DOHH2 (cell line): ENCODE data around the gene XIRP2.

Experiments
- H3F3A ChIP-seq: fragments of 200-600 bp; sonication (generic), shearing (Covaris generic); 2 replicates; pipeline ENCODE4 v1.6.0; 2016; ENCODE audit warnings: antibody characterized with exemption, mild to moderate bottlenecking; ENCODE audit not compliant: control insufficient read depth, insufficient read depth
- H3K27ac ChIP-seq: fragments of 200-600 bp; sonication (generic); 2 replicates; pipeline ENCODE4 v1.5.1; 2014; ENCODE audit warnings: low read depth, mild to moderate bottlenecking, low read length, moderate library complexity
- H3K27me3 ChIP-seq: fragments of 200-600 bp; sonication (generic); 2 replicates; pipeline ENCODE4 v1.6.1; 2014; ENCODE audit warnings: mild to moderate bottlenecking, low read length, mixed read lengths; ENCODE audit not compliant: control insufficient read depth
- H3K36me3 ChIP-seq: fragments of 200-600 bp; sonication (generic); 2 replicates; pipeline ENCODE4 v1.6.1; 2014; ENCODE audit warnings: mild to moderate bottlenecking, low read length, moderate library complexity, mixed read lengths; ENCODE audit not compliant: control insufficient read depth
- H3K4me1 ChIP-seq: fragments of 200-600 bp; sonication (generic); 2 replicates; pipeline ENCODE4 v1.6.1; 2014; ENCODE audit warnings: mild to moderate bottlenecking, low read length, mixed read lengths; ENCODE audit not compliant: control insufficient read depth
- H3K4me2 ChIP-seq: fragments of 200-600 bp; sonication (generic); 2 replicates; pipeline ENCODE4 v1.6.0; 2014; ENCODE audit warnings: mild to moderate bottlenecking, low read length, moderate library complexity
- H3K4me3 ChIP-seq: fragments of 200-600 bp; sonication (generic); 2 replicates; pipeline ENCODE4 v1.5.1; 2014; ENCODE audit warnings: mild to moderate bottlenecking, low read length, mixed read lengths
- H3K79me2 ChIP-seq: fragments of 200-600 bp; sonication (generic); 2 replicates; pipeline ENCODE4 v1.6.1; 2014; ENCODE audit warnings: mild to moderate bottlenecking, low read length, mixed read lengths; ENCODE audit not compliant: control insufficient read depth
- H3K9me2 ChIP-seq: fragments of 200-600 bp; sonication (generic); replicated peaks from 2 replicates; pipeline ENCODE4 v1.6.1; 2014; ENCODE audit warnings: mild to moderate bottlenecking, low read length, mixed read lengths; ENCODE audit not compliant: control insufficient read depth
- H3K9me3 ChIP-seq: fragments of 200-600 bp; sonication (generic); 2 replicates; pipeline ENCODE4 v1.6.1; 2014; ENCODE audit warnings: antibody characterized with exemption, low read length, mixed read lengths; ENCODE audit not compliant: control insufficient read depth, insufficient read depth
- H4K20me1 ChIP-seq: fragments of 200-600 bp; sonication (generic); 2 replicates; pipeline ENCODE4 v1.6.0; 2014; ENCODE audit warnings: low read depth, mild to moderate bottlenecking, antibody characterized with exemption, low read length, moderate library complexity; ENCODE audit not compliant: control insufficient read depth, insufficient read depth
- EZH2phosphoT487 ChIP-seq: fragments of 200-600 bp; sonication (generic); IDR thresholded peaks from 2 replicates; pipeline ENCODE4 v1.6.1; 2017; ENCODE audit warnings: borderline replicate concordance, mild to moderate bottlenecking, antibody characterized with exemption, low read length, moderate library complexity, mixed read lengths
- TF ChIP-seq, protein P1 (sequence below): fragments of 200-600 bp; sonication (generic); IDR thresholded peaks from one replicate; pipeline ENCODE4 v1.5.1; 2014; ENCODE audit warnings: antibody characterized with exemption, mild to moderate bottlenecking, low read depth, low read length; ENCODE audit not compliant: poor library complexity, severe bottlenecking

The XIRP2 gene

DNA sequence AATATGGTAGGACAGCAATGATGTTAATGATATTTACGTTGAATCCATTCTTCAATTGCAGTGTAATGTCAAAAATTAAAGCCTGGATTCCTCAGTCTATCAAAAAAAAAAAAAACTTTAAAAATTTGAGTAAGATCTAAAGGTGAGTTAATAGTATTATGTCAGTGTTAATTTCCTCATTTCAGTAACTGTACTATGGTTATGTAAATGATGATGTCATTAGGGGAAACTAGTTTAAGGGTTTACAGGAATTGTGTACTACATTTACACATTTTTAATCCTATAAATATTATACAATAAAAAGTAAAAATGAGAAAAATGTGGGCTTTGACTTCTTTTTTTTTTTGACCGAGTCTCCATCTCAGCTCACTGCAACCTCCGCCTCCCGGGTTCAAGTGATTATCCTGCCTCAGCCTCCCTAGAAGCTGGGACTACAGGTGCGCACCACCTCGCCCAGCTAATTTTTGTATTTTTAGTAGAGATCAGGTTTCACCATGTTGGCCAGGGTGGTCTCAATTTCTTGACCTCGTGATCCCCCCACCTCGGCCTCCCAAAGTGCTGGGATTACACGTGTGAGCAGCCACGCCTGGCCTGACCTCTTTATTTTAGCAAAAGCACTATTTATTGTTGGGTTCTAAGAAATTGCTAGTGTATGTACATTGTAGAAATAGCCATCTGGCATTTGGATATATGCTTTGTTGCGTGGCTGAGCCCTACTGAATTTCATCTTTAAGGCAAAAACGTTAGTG is 106.5 kb downstream of the XIRP2 start:
- H3K4me2 ChIP-seq, result no peak overlapping the region
- H3K27ac ChIP-seq, result no peak overlapping the region
- H3K4me3 ChIP-seq, result no peak overlapping the region
- H4K20me1 ChIP-seq, result no peaks in the 10 kb centered on the region
- H3F3A ChIP-seq, result no peaks in the 10 kb centered on the region
- no peaks in the 10 kb centered on the region for H3K36me3 ChIP-seq
- H3K79me2 ChIP-seq, result no peaks in the 10 kb centered on the region
- H3K4me1 ChIP-seq, result no peaks in the 10 kb centered on the region
- no peaks in the 10 kb centered on the region for H3K27me3 ChIP-seq
- H3K9me3 ChIP-seq, result no peaks in the 10 kb centered on the region
- TF ChIP-seq, protein P1, sequence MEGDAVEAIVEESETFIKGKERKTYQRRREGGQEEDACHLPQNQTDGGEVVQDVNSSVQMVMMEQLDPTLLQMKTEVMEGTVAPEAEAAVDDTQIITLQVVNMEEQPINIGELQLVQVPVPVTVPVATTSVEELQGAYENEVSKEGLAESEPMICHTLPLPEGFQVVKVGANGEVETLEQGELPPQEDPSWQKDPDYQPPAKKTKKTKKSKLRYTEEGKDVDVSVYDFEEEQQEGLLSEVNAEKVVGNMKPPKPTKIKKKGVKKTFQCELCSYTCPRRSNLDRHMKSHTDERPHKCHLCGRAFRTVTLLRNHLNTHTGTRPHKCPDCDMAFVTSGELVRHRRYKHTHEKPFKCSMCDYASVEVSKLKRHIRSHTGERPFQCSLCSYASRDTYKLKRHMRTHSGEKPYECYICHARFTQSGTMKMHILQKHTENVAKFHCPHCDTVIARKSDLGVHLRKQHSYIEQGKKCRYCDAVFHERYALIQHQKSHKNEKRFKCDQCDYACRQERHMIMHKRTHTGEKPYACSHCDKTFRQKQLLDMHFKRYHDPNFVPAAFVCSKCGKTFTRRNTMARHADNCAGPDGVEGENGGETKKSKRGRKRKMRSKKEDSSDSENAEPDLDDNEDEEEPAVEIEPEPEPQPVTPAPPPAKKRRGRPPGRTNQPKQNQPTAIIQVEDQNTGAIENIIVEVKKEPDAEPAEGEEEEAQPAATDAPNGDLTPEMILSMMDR, result no peak
- TF ChIP-seq EZH2phosphoT487, result no peak
- no peaks in the 10 kb centered on the region for H3K9me2 ChIP-seq

DNA sequence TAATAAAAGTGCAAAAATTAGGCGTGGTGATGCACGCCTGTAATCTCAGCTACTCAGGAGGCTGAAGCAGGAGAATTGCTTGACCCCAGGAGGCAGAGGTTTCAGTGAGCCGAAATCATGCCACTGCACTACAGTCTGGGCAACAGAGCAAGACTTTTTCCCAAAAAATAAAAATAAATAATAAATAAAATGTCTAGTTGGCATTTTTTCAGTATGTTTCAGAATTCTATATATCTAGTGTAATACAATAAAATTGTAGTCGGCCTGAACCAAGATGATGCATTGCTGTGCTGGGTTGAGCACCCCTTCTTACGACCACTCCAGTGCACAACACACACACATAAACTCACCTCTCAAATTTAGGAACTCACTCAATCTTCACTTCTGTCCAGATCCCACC is 108.2 kb downstream of the XIRP2 start:
- no peaks in the 10 kb centered on the region for H3K9me3 ChIP-seq
- no peaks in the 10 kb centered on the region for H3K36me3 ChIP-seq
- no peaks in the 10 kb centered on the region for H3F3A ChIP-seq
- H3K4me2 ChIP-seq, result no peak overlapping the region
- H4K20me1 ChIP-seq, result no peaks in the 10 kb centered on the region
- no peaks in the 10 kb centered on the region for H3K4me1 ChIP-seq
- H3K27ac ChIP-seq, result no peak overlapping the region
- no peaks in the 10 kb centered on the region for H3K79me2 ChIP-seq
- no peaks in the 10 kb centered on the region for H3K9me2 ChIP-seq
- no peak overlapping the region for H3K4me3 ChIP-seq
- no peak for TF ChIP-seq EZH2phosphoT487
- TF ChIP-seq, protein P1, result no peak
- no peaks in the 10 kb centered on the region for H3K27me3 ChIP-seq

DNA sequence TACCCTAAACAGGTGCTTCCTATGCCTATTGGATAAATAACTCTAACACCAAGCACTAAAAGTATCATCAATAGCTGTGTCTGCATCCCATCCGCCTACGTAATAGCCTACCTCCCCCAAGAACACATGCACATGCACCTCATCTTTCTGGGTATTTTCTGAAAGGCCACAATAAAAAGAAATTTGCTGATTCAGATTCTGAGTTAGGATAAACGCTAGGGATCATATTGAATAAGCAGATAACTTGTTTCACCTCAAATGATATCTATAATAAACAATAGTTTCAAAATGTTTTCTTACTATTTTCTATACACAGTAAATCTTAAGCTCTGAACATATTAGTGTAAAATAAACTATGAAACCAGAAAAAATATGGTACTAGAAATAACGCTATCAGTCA is 112.9 kb downstream of the XIRP2 start:
- H3K9me2 ChIP-seq, result no peaks in the 10 kb centered on the region
- TF ChIP-seq, protein P1, result no peak
- TF ChIP-seq EZH2phosphoT487, result no peak
- no peak overlapping the region for H3K4me3 ChIP-seq
- no peaks in the 10 kb centered on the region for H3K36me3 ChIP-seq
- H3K27me3 ChIP-seq, result no peaks in the 10 kb centered on the region
- no peak overlapping the region for H3K27ac ChIP-seq
- no peaks in the 10 kb centered on the region for H3K4me1 ChIP-seq
- H3F3A ChIP-seq, result no peaks in the 10 kb centered on the region
- H3K9me3 ChIP-seq, result no peaks in the 10 kb centered on the region
- no peak overlapping the region for H3K4me2 ChIP-seq
- H4K20me1 ChIP-seq, result no peaks in the 10 kb centered on the region
- H3K79me2 ChIP-seq, result no peaks in the 10 kb centered on the region
